ENCODE data around the gene CENPH.
"Not testable (repeated sequence)": the region's sequence is repeated elsewhere in the genome, so short reads cannot be mapped to it uniquely, and the experiment has no call there.

Gene CENPH

GRCh38 chr5:69255940-69256339 lies 66.6 kb downstream of the CENPH start:
- DNase-seq = not testable (repeated sequence)

GRCh38 chr5:69257577-69257976 lies 68.2 kb downstream of the CENPH start:
- no peak for DNase-seq

All from islet precursor cell (in vitro differentiated cells).